IPS-20b (cell line): ENCODE results near the gene FOXM1.

Experiments
- H3K27ac ChIP-seq: one replicate; pipeline ENCODE4 v1.5.1; 2013; ENCODE audit warnings: low read length
- H3K27me3 ChIP-seq: 2 replicates; pipeline ENCODE4 v1.6.1; 2013; ENCODE audit warnings: mild to moderate bottlenecking, low read length, inconsistent platforms; ENCODE audit not compliant: insufficient read depth
- H3K36me3 ChIP-seq: 2 replicates; pipeline ENCODE4 v1.6.1; 2013; ENCODE audit warnings: low read depth, mild to moderate bottlenecking, inconsistent platforms, low read length, moderate library complexity; ENCODE audit not compliant: insufficient read depth
- H3K4me1 ChIP-seq: 2 replicates; pipeline ENCODE4 v1.6.1; 2013; ENCODE audit warnings: mild to moderate bottlenecking, control low read depth, inconsistent platforms, low read length, moderate library complexity; ENCODE audit not compliant: insufficient read depth
- H3K4me3 ChIP-seq: 2 replicates; pipeline ENCODE4 v1.5.1; 2013; ENCODE audit warnings: mild to moderate bottlenecking, low read length, inconsistent platforms
- H3K9ac ChIP-seq: 2 replicates; pipeline ENCODE4 v1.6.1; 2013; ENCODE audit warnings: low read depth, mild to moderate bottlenecking, inconsistent platforms, low read length, moderate library complexity
- H3K9me3 ChIP-seq: 2 replicates; pipeline ENCODE4 v1.6.1; 2013; ENCODE audit warnings: mild to moderate bottlenecking, low read depth, low read length, inconsistent platforms; ENCODE audit not compliant: insufficient read depth

FOXM1 gene

DNA sequence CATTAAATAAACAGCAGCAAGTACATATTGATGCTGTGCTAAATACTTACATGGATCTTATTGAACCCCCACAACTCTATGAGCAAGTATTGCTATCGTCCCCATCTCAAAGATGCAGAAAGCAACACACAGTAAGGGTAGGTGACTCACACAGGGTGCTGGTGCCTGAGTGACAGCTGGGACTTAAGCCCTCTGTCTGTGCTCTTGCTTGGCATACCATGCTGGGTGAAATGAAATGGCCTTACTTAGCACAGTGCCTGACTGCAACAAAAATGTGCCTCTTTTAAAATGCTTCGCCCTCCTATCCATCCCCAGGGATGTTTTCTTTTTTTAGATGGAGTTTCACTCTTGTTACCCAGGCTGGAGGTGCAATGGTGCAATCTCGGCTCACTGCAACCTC, 20.9 kb downstream of the FOXM1 start:
- Histone ChIP-seq H3K36me3 (peaks cover 32% of the 10 kb centered on the region), H3K9me3 (no peaks in the 10 kb centered on the region), H3K4me3 (no peak overlapping the region), H3K27ac (no peak overlapping the region), H3K27me3 (0 out of 2 replicates have a peak, but pooled peaks cover 6% of the 10 kb centered on the region), H3K4me1 (no peaks in the 10 kb centered on the region), H3K9ac (no peak overlapping the region)

GRCh38 chr12:2855546-2855945, 21.4 kb downstream of the FOXM1 start:
- Histone ChIP-seq H3K9me3 (no peaks in the 10 kb centered on the region), H3K36me3 (peaks cover 31% of the 10 kb centered on the region)

GRCh38 chr12:2854669-2855453, 22.1 kb downstream of the FOXM1 start:
- Histone ChIP-seq H3K36me3 (peaks cover 24% of the 10 kb centered on the region), H3K4me1 (no peaks in the 10 kb centered on the region), H3K9me3 (no peaks in the 10 kb centered on the region), H3K4me3 (no peak overlapping the region), H3K27ac (no peak overlapping the region), H3K27me3 (0 out of 2 replicates have a peak, but pooled peaks cover 6% of the 10 kb centered on the region), H3K9ac (no peak overlapping the region)

More at GRCh38 chr12:2855546-2855945, 21.4 kb downstream of the FOXM1 start:
- Histone ChIP-seq H3K4me3 (no peak overlapping the region), H3K27me3 (0 out of 2 replicates have a peak, but pooled peaks cover 6% of the 10 kb centered on the region), H3K4me1 (no peaks in the 10 kb centered on the region), H3K9ac (no peak overlapping the region), H3K27ac (no peak overlapping the region)

DNA sequence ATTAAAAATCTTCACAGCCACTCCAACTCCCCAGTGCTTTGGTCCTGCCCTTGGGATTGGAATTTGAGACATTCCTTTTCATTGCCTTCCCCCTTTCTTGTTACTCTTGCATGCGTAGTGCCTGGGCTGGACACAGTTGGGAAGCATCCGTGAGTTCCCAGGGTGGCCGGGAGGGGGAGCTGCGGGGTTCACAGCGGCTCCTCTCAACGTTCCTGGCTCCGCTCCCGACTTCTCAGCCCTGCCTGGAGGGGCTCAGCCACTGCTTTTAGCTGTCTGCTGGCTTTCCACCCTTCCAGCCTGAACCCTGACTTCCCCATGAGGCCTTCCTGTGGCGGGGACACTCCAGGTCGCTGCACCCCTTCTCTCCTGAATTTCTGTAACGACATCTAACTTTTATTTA, 23.3 kb downstream of the FOXM1 start:
- H3K9me3 ChIP-seq: no peaks in the 10 kb centered on the region

DNA sequence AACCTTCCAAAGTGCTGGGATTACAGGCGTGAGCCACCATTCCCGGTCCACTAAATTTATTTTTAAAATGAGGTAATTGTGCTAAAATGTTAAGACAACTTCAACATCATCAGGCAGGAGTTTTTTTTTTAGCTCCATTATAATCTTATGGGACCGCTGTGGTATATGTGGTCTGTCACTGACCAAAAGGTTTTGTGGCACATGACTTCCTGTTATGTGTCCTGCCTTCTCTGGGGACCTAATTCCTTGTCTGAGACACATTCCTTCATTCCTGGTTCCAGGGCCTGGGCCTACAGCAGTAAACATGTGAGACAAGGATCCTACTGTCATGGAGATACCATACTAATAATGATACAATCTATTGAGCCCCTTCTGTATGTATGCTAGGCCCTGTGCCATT, 25.0 kb downstream of the FOXM1 start:
- Histone ChIP-seq H3K4me1 (no peaks in the 10 kb centered on the region), H3K36me3 (no peaks in the 10 kb centered on the region), H3K9me3 (no peaks in the 10 kb centered on the region), H3K27me3 (peaks cover 6% of the 10 kb centered on the region; the same call in 1 of the 2 replicates), H3K27ac (no peak overlapping the region), H3K4me3 (no peak overlapping the region), H3K9ac (no peak overlapping the region)

More for the DNA sequence above, 23.3 kb downstream of the FOXM1 start:
- H3K4me1 ChIP-seq: no peaks in the 10 kb centered on the region
- H3K9ac ChIP-seq: no peak overlapping the region
- H3K27ac ChIP-seq: no peak overlapping the region
- H3K27me3 ChIP-seq: 0 out of 2 replicates have a peak, but pooled peaks cover 6% of the 10 kb centered on the region
- H3K36me3 ChIP-seq: peaks cover 12% of the 10 kb centered on the region
- H3K4me3 ChIP-seq: no peak overlapping the region

DNA sequence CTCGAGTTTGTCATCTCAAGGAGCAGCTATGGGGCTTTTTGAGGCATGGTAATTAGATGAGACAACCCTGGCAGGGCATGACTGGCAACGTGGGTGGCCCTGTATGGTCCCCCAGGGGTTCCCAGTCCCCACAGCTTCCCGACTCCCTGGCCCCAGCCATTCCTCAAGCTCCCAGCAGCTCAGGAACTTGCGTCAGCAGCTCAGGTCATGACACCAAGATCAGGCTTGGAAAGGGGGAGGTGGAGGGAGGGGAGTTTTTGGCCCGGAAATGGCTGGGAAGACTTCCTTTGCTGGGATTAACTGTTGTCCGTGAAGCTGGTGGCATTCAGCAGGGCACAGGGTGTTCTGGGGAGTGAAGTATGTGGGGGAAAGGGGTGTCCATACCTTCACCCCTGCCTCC, 31.7 kb downstream of the FOXM1 start:
- no peak overlapping the region for H3K4me3 ChIP-seq
- no peak overlapping the region for H3K9ac ChIP-seq
- H3K27ac ChIP-seq: no peak overlapping the region
- H3K36me3 ChIP-seq: no peaks in the 10 kb centered on the region
- no peaks in the 10 kb centered on the region for H3K9me3 ChIP-seq
- H3K27me3 ChIP-seq: peaks cover 13% of the 10 kb centered on the region; the same call in 1 of the 2 replicates
- peaks cover 6% of the 10 kb centered on the region; the same call in 1 of the 2 replicates for H3K4me1 ChIP-seq

- Histone ChIP-seq H3K27ac (no peak overlapping the region), H3K4me1 (peaks cover 6% of the 10 kb centered on the region; the same call in 1 of the 2 replicates), H3K9ac (no peak overlapping the region), H3K9me3 (no peaks in the 10 kb centered on the region), H3K36me3 (no peaks in the 10 kb centered on the region), H3K4me3 (no peak overlapping the region), H3K27me3 (peaks cover 13% of the 10 kb centered on the region; the same call in 1 of the 2 replicates)
Measured at GRCh38 chr12:2844786-2845185, 32.2 kb downstream of the FOXM1 start.

- H3K27me3 ChIP-seq: peaks cover 13% of the 10 kb centered on the region; the same call in 1 of the 2 replicates
Measured at GRCh38 chr12:2842948-2843347, 34.0 kb downstream of the FOXM1 start.

GRCh38 chr12:2841056-2841650, 35.8 kb downstream of the FOXM1 start:
- Histone ChIP-seq H3K4me3 (no peak overlapping the region), H3K27ac (no peak overlapping the region), H3K36me3 (no peaks in the 10 kb centered on the region)

More at GRCh38 chr12:2842948-2843347, 34.0 kb downstream of the FOXM1 start:
- Histone ChIP-seq H3K4me3 (no peak overlapping the region), H3K9ac (no peak overlapping the region), H3K9me3 (no peaks in the 10 kb centered on the region), H3K27ac (no peak overlapping the region), H3K4me1 (peaks cover 6% of the 10 kb centered on the region; the same call in 1 of the 2 replicates), H3K36me3 (no peaks in the 10 kb centered on the region)

GRCh38 chr12:2836574-2836973, 40.4 kb downstream of the FOXM1 start:
- peaks cover 18% of the 10 kb centered on the region for H3K27me3 ChIP-seq
- no peak overlapping the region for H3K9ac ChIP-seq
- no peak overlapping the region for H3K27ac ChIP-seq
- H3K4me3 ChIP-seq: no peak overlapping the region
- no peaks in the 10 kb centered on the region for H3K36me3 ChIP-seq
- peaks cover 15% of the 10 kb centered on the region for H3K4me1 ChIP-seq
- H3K9me3 ChIP-seq: no peaks in the 10 kb centered on the region

More at GRCh38 chr12:2841056-2841650, 35.8 kb downstream of the FOXM1 start:
- Histone ChIP-seq H3K9ac (no peak overlapping the region), H3K4me1 (no peaks in the 10 kb centered on the region), H3K27me3 (peaks cover 9% of the 10 kb centered on the region; the same call in 1 of the 2 replicates), H3K9me3 (no peaks in the 10 kb centered on the region)

DNA sequence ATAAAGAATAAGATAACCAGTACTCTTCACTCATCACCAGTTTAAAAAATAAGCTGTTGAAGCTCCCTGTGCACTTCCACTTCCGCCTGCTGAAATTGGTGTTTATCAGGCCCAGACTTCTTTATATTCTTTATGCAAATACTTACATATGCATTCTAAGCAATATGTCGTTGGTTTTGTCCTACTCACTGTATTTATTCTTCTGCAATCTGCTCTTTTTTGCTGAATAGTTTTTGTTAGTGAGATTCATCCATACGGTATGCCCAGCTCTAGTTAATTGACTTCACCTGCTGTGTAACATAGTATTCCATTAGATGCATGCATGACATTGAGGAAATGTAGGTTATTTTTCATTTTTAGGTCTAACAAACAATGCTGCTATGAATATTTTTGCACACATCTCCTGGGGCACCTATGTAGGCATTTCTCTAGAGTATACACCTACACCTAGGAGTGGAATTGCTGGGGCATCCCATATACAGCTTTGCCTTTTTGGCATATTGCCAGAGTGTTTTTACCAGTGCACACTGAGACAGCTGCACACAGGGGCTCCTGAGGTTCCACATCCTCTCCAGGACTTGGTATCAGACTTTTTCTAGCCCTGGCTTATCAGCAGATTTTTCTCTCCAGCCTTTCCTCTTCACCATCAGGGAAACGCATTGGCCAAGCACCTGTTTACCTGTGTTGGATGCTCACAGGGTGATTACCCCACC, 41.1 kb downstream of the FOXM1 start:
- Histone ChIP-seq H3K36me3 (no peaks in the 10 kb centered on the region), H3K27ac (no peak overlapping the region), H3K4me1 (peaks cover 15% of the 10 kb centered on the region), H3K9ac (no peak overlapping the region), H3K27me3 (peaks cover 18% of the 10 kb centered on the region), H3K9me3 (no peaks in the 10 kb centered on the region), H3K4me3 (no peak overlapping the region)
